ENCODE data around the gene MTR. TPM values are rescaled to one million over a fixed set of nuclear protein-coding genes. Genes with fewer than 3 reads are reported as not detected.

MTR gene
- polyA plus RNA-seq, 2 of the 4 experiments (the other 2 are of a cell fraction): 6.2 to 12.7 TPM

GRCh38 chr1:236774926-236775325 lies 20.2 kb upstream of the MTR start:
- Histone ChIP-seq H3K9me3 (peaks cover 20% of the 10 kb centered on the region), H3K4me1 (no peaks in the 10 kb centered on the region), H3K4me3 (no peak overlapping the region), H3K27ac (no peak overlapping the region), H3K4me2 (no peak overlapping the region)
- FAIRE-seq (no peak), ATAC-seq (peak; percentile 70 to 90; a peak in 4 of 6 replicates), DNase-seq (ENCODE audit: low read depth in 1 of 2, low spot score in 1 of 2) (peak in 1 of 2 experiments; percentile 37)
- CTCF ChIA-PET: no interaction called here
- 33% methylated on average over 3 of the region's 3 CpGs for WGBS (ENCODE audit: missing lambda C conversion rate)
- POLR2A ChIA-PET: no interaction called here
- TF ChIP-seq ZC3H11A (IDR thresholded peaks at IDR 0.05) (no peak), RAD21 (conservative IDR thresholded peaks at IDR 0.05 in 1 of 2, IDR thresholded peaks at IDR 0.05 in 1 of 2) (peak in 1 of 2 experiments; percentile 37; a peak in 1 of 5 replicates), CTCF (IDR thresholded peaks at IDR 0.05) (peak; percentile 24; the same call in 1 of the 3 replicates), SMC3 (IDR thresholded peaks at IDR 0.05) (0 out of 3 replicates have a peak, but pooled peaks have one; percentile 6), KDM1A (IDR thresholded peaks at IDR 0.05; ENCODE audit: low read depth) (no peak)

- no peak for ATAC-seq
- CTCF ChIA-PET: interaction anchor here (1.4 kb wide), 1 partner anchor 21 kb away, joined by 4 read pairs; no protein-coding TSS in a partner anchor
- FAIRE-seq: no peak
- TF ChIP-seq CTCF (IDR thresholded peaks at IDR 0.05) (no peak), ELK1 (IDR thresholded peaks at IDR 0.05; ENCODE audit: low read depth, low read length) (no peak)
- H3K4me2 ChIP-seq: no peak overlapping the region
- H3K4me3 ChIP-seq: no peak overlapping the region
- 0% methylated on average over 2 of the region's 2 CpGs for WGBS (ENCODE audit: missing lambda C conversion rate)
- POLR2A ChIA-PET: no interaction called here
- H3K27ac ChIP-seq: no peak overlapping the region
- H3K4me1 ChIP-seq: no peaks in the 10 kb centered on the region
- DNase-seq (ENCODE audit: low read depth in 1 of 2, low spot score in 1 of 2): no peak
- H3K9me3 ChIP-seq: peaks cover 25% of the 10 kb centered on the region
Observed at GRCh38 chr1:236779312-236779711, 15.8 kb upstream of the MTR start.

- no peak for DNase-seq (ENCODE audit: low read depth in 1 of 2, low spot score in 1 of 2)
- Histone ChIP-seq H3K4me2 (no peak overlapping the region), H3K9me3 (peaks cover 1% of the 10 kb centered on the region; the same call in 2 of the 3 replicates), H3K4me1 (no peaks in the 10 kb centered on the region), H3K27ac (no peak overlapping the region), H3K4me3 (no peak overlapping the region)
- 0% methylated on average over 1 of the region's 2 CpGs for WGBS (ENCODE audit: missing lambda C conversion rate)
- POLR2A ChIA-PET: no interaction called here
- TF ChIP-seq HOXB13 (CRISPR knock-in tag; IDR thresholded peaks at IDR 0.05; ENCODE audit: low read depth) (no peak), CHD4 (IDR thresholded peaks at IDR 0.05; ENCODE audit: borderline replicate concordance) (no peak), POLR2AphosphoS2 (conservative IDR thresholded peaks at IDR 0.05; ENCODE audit: low read length) (no peak), MAX (IDR thresholded peaks at IDR 0.05) (no peak), KDM5A (IDR thresholded peaks at IDR 0.05) (no peak), USF2 (IDR thresholded peaks at IDR 0.05) (no peak), CHD2 (IDR thresholded peaks at IDR 0.05; ENCODE audit: low read length, partially characterized antibody) (no peak), TP53 (CRISPR knock-in tag; IDR thresholded peaks at IDR 0.05) (no peak), JUNB (IDR thresholded peaks at IDR 0.05) (no peak), ZSCAN20 (CRISPR knock-in tag; IDR thresholded peaks at IDR 0.05) (no peak), KDM1A (IDR thresholded peaks at IDR 0.05; ENCODE audit: low read depth) (no peak), ZFP36 (IDR thresholded peaks at IDR 0.05; ENCODE audit: borderline replicate concordance, partially characterized antibody) (no peak), CBX2 (IDR thresholded peaks at IDR 0.05; ENCODE audit: borderline replicate concordance, low read depth) (no peak), PBX3 (IDR thresholded peaks at IDR 0.05) (no peak), CEBPB (IDR thresholded peaks at IDR 0.05) (no peak), SMC3 (IDR thresholded peaks at IDR 0.05) (no peak), HMGXB4 (CRISPR knock-in tag; IDR thresholded peaks at IDR 0.05; ENCODE audit: borderline replicate concordance) (no peak), EHF (CRISPR knock-in tag; IDR thresholded peaks at IDR 0.05) (no peak), EP300 (IDR thresholded peaks at IDR 0.05) (no peak)
- ATAC-seq: no peak; a peak in 1 of 6 replicates
- FAIRE-seq: no peak
- CTCF ChIA-PET: interaction anchor here (1.9 kb wide), 1 partner anchor 26 kb away, joined by 5 read pairs; no protein-coding TSS in a partner anchor
Observed at GRCh38 chr1:236785477-236785876, 9.6 kb upstream of the MTR start.
